HG02642 (cell line): ENCODE data around the gene SMIM11.
A peak's percentile ranks its signal among the peaks of the same experiment; 100 is the strongest.

ENCODE experiments used
- ATAC-seq: cut with Tn5 transposase; IDR thresholded peaks from one replicate; pipeline ENCODE4 v1.9.1; 2021; ENCODE audit warnings: mild to moderate bottlenecking; ENCODE audit not compliant: unreplicated experiment, poor library complexity

The SMIM11 gene

GRCh38 chr21:34374940-34375618, at the start of gene SMIM11:
TSS of gene SMIM11 (plus strand) at chr21:34375507. CDS start at chr21:34379505, 3,998 bp downstream.
- ATAC-seq: peak; percentile 93

- ATAC-seq: no peak
Measured at GRCh38 chr21:34330055-34330454, 45.3 kb upstream of the SMIM11 start.

GRCh38 chr21:34331726-34332125, 43.6 kb upstream of the SMIM11 start:
- no peak for ATAC-seq

DNA sequence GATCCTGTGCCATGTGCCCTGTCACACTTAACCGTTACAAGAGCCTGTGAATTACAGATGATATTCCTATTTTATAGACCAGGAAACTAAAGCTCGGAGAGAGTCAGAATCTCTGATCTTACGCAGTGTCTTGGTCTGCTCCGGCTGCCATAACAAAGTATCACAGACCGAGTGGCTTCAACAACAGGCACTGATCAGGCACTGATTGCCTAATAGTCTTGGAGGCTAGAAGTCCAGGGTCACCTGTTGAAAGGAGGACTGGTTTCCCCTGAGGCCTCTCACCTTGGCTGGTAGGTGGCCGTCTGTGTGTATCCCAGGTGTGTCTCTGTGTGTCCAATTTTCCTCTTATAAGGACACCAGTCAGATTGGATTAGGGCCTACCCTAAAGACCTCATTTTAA, 43.0 kb upstream of the SMIM11 start:
- ATAC-seq: no peak

GRCh38 chr21:34333121-34333739, 42.1 kb upstream of the SMIM11 start:
- no peak for ATAC-seq

DNA sequence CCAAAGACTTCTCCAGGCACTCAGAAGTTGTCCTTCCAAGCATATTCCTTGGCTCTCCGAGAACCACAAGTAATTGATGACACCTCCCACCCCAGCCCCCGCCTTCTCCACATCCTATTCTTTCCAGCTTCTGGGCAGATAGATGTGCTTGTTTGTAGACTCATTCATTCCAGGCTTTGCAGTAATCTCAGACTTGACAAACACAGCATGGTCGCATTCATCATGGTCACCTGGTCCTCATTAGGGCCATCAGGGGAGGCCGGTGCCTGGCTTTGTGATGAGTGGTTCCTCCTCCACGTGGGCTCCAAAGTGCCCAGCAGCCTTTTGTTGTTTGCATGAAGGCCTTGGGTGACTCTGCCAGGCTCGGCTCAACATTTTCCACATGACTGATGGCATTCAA, 40.0 kb upstream of the SMIM11 start:
- no peak for ATAC-seq

- ATAC-seq: no peak
Measured at GRCh38 chr21:34336245-34336644, 39.1 kb upstream of the SMIM11 start.

GRCh38 chr21:34336756-34337391, 38.4 kb upstream of the SMIM11 start:
- ATAC-seq: no peak

DNA sequence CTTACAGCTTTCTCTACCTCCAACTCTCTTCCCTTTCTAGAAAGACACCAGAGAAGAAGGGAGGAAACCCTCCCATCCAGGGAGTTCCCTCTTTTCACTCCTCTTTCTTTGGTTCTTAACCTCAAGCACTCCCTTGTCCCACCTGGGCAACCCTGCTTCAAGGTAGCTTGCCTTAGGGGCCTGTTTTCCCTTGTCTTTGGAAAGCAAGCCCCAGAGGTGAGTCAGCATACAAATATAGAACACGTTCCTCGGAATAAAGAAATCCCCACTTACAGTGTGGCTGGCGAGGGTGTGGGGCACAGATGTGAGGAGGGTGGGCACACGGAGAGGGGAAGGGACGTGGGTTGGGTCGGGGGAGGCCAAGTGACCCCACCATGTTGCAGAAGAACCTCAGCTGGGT, 37.6 kb upstream of the SMIM11 start:
- ATAC-seq: no peak

- ATAC-seq: no peak
Measured at GRCh38 chr21:34338226-34338625, 37.1 kb upstream of the SMIM11 start.

GRCh38 chr21:34340061-34340460, 35.2 kb upstream of the SMIM11 start:
- no peak for ATAC-seq

DNA sequence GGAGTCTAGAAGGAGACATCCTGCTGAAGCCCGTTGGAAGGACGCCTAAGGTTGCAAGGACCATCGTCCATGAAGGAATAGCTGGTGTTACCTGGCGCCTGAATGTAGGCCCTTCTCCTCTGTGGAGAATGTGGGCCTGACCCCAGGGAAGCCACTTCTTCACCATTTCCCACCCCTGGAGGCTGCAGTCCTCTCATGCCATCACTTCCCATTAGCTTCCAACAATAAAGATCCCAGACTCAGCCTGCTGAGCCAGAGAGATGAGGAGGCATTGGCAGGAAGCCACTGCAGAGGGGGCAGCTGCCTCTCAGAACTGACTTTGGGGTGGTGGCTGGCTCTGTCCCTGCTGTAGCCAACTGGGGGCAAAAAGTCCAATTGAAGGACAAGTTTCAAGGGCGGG, 32.8 kb upstream of the SMIM11 start:
- ATAC-seq: no peak

- ATAC-seq: no peak
Measured at GRCh38 chr21:34343347-34343746, 32.0 kb upstream of the SMIM11 start.

GRCh38 chr21:34343838-34344381, 31.4 kb upstream of the SMIM11 start:
- no peak for ATAC-seq

- ATAC-seq: no peak
Measured at GRCh38 chr21:34344584-34344983, 30.7 kb upstream of the SMIM11 start.

- ATAC-seq: no peak
Measured at GRCh38 chr21:34345091-34345871, 30.0 kb upstream of the SMIM11 start.

GRCh38 chr21:34345892-34346291, 29.4 kb upstream of the SMIM11 start:
- no peak for ATAC-seq

DNA sequence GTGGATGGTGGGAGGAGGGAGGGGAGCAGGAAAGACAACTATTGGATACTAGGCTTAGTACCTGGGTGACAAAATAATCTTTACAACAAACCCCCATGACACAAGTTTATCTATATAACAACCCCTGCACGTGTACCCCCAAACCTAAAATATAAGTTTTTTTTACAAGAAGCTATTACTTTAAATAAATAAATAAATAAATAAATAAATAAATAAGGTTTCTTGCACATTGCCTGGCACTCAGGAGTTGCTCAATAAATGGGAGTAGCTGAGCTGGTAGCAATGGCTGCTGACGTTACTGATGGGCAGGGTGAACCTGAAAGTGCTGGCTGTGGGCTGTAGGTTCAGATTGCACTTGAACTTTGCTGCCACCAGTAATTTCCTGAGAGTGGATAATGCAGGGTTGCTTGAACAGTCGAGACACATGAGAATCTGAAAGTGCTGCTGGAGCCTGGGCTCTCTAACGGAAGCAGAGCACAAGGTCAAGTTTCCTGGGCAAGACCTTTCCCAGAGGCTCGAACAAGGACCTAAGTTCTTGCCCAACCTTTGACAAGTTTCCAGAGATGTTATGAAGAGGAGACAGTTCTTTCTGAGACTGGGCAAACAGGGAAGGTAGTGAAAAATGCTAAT, 26.3 kb upstream of the SMIM11 start:
- ATAC-seq: no peak

GRCh38 chr21:34351786-34352241, 23.5 kb upstream of the SMIM11 start:
- peak; percentile 76 for ATAC-seq

DNA sequence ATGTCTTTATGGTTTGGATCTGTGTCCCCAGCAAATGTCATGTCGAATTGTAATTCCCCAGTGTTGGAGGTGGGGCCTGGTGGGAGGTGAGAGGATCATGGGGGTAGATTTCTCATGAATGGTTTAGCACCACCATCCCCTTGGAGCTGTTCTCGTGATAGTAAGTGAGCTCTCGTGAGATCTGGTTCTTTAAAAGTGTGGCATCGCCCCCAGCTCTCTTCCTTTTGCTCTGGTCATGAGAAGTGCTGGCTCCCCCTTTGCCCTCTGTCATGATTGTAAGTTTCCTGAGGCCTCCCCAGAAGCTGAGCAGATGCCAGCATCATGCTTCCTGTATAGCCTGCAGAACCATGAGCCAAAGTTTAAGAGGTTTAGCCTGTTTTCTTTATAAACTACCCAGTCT, 22.8 kb upstream of the SMIM11 start:
- no peak for ATAC-seq
